ENCODE data around the gene CLN5.

Gene CLN5

GRCh38 chr13:76991796-76992547, at the start of gene CLN5:
Gene CLN5 (plus strand): TSS chr13:76992081. CDS start chr13:76992099, 18 bp downstream.
- no peaks in the 10 kb centered on the region for H3K27me3 ChIP-seq (ENCODE audit: insufficient read depth, low read depth, severe bottlenecking)
- peak within 1 kb of the TSS; percentile 81 for H3K4me3 ChIP-seq (ENCODE audit: low read depth, low read length)
- H3K27ac ChIP-seq: peak within 1 kb of the TSS; percentile 58
- no peaks in the 10 kb centered on the region for H3K9me3 ChIP-seq (ENCODE audit: severe bottlenecking)
- no peaks in the 10 kb centered on the region for H3K36me3 ChIP-seq
- no peak for TF ChIP-seq CTCF (IDR thresholded peaks at IDR 0.05; ENCODE audit: low read depth, low read length)
- DNase-seq: peak; percentile 87

- DNase-seq: no peak
- H3K27me3 ChIP-seq (ENCODE audit: insufficient read depth, low read depth, severe bottlenecking): no peaks in the 10 kb centered on the region
- no peak for TF ChIP-seq CTCF (IDR thresholded peaks at IDR 0.05; ENCODE audit: low read depth, low read length)
- H3K27ac ChIP-seq: no peak overlapping the region
- no peaks in the 10 kb centered on the region for H3K36me3 ChIP-seq
- H3K4me3 ChIP-seq (ENCODE audit: low read depth, low read length): no peak overlapping the region
- no peaks in the 10 kb centered on the region for H3K9me3 ChIP-seq (ENCODE audit: severe bottlenecking)
These were observed 49.5 kb upstream of the CLN5 start for GRCh38 chr13:76942363-76942762.

GRCh38 chr13:76943646-76944045, 48.2 kb upstream of the CLN5 start:
- no peak for DNase-seq
- H3K27me3 ChIP-seq (ENCODE audit: insufficient read depth, low read depth, severe bottlenecking): no peaks in the 10 kb centered on the region
- no peaks in the 10 kb centered on the region for H3K9me3 ChIP-seq (ENCODE audit: severe bottlenecking)
- no peak overlapping the region for H3K27ac ChIP-seq
- TF ChIP-seq CTCF (IDR thresholded peaks at IDR 0.05; ENCODE audit: low read depth, low read length): no peak
- H3K4me3 ChIP-seq (ENCODE audit: low read depth, low read length): no peak overlapping the region
- H3K36me3 ChIP-seq: no peaks in the 10 kb centered on the region

GRCh38 chr13:76944456-76944855, 47.4 kb upstream of the CLN5 start:
- H3K27ac ChIP-seq: no peak overlapping the region

GRCh38 chr13:76948149-76948548, 43.7 kb upstream of the CLN5 start, which contains the start of gene ACOD1:
Gene ACOD1 (plus strand): TSS chr13:76948511. CDS start chr13:76948559, 48 bp downstream.
- no peak within 1 kb of the TSS for H3K27ac ChIP-seq
- H3K27me3 ChIP-seq (ENCODE audit: insufficient read depth, low read depth, severe bottlenecking): no peaks in the 10 kb centered on the region
- no peaks in the 10 kb centered on the region for H3K9me3 ChIP-seq (ENCODE audit: severe bottlenecking)
- no peak for DNase-seq
- no peak for TF ChIP-seq CTCF (IDR thresholded peaks at IDR 0.05; ENCODE audit: low read depth, low read length)
- H3K36me3 ChIP-seq: no peaks in the 10 kb centered on the region
- no peak within 1 kb of the TSS for H3K4me3 ChIP-seq (ENCODE audit: low read depth, low read length)

More at GRCh38 chr13:76944456-76944855, 47.4 kb upstream of the CLN5 start:
- no peaks in the 10 kb centered on the region for H3K36me3 ChIP-seq
- TF ChIP-seq CTCF (IDR thresholded peaks at IDR 0.05; ENCODE audit: low read depth, low read length): no peak
- H3K4me3 ChIP-seq (ENCODE audit: low read depth, low read length): no peak overlapping the region
- H3K27me3 ChIP-seq (ENCODE audit: insufficient read depth, low read depth, severe bottlenecking): no peaks in the 10 kb centered on the region
- DNase-seq: no peak
- H3K9me3 ChIP-seq (ENCODE audit: severe bottlenecking): no peaks in the 10 kb centered on the region
